Keratinocyte (primary cell): Measurements from ENCODE around the gene NUP210L. TPM values are rescaled to one million over a fixed set of nuclear protein-coding genes. Genes with fewer than 3 reads are reported as not detected.

Experiments
- DNase-seq: peaks from one replicate; pipeline ENCODE4 v3.0.0-alpha.2; 2011; ENCODE audit warnings: low read depth, missing footprints, low spot score
- FAIRE-seq: peaks from 2 replicates; lab custom pipeline; 2011; peaks lifted over from hg19 to GRCh38; lab: Jason Lieb, UNC
- H2AFZ ChIP-seq: 2 replicates; pipeline ENCODE4 v1.6.0; 2012; ENCODE audit warnings: low read length, control low read depth, inconsistent platforms; ENCODE audit not compliant: control insufficient read depth
- H3K27ac ChIP-seq: 2 replicates; pipeline ENCODE4 v1.5.1; 2011; ENCODE audit warnings: low read length; ENCODE audit not compliant: control insufficient read depth, insufficient read depth
- H3K27me3 ChIP-seq: 3 replicates; pipeline ENCODE4 v1.6.0; 2011; ENCODE audit warnings: low read length; ENCODE audit not compliant: control insufficient read depth, insufficient read depth; ENCODE audit errors: extremely low read depth
- H3K36me3 ChIP-seq, 2 experiments: 2 replicates in 1 of 2; 3 replicates in 1 of 2; pipeline ENCODE4 v1.5.1; 2011; ENCODE audit warnings: low read length in 2 of 2, mild to moderate bottlenecking in 1 of 2; ENCODE audit not compliant: control insufficient read depth in 2 of 2, insufficient read depth in 2 of 2; ENCODE audit errors: extremely low read depth in 1 of 2
- H3K4me1 ChIP-seq: 3 replicates; pipeline ENCODE4 v1.5.1; 2011; ENCODE audit warnings: low read length; ENCODE audit not compliant: control insufficient read depth, insufficient read depth; ENCODE audit errors: extremely low read depth
- H3K4me2 ChIP-seq: 3 replicates; pipeline ENCODE4 v1.6.0; 2011; ENCODE audit warnings: low read depth, low read length; ENCODE audit not compliant: control insufficient read depth, insufficient read depth; ENCODE audit errors: extremely low read depth
- H3K4me3 ChIP-seq, 3 experiments: fragments of 200-600 bp in 1 of 3; sonication (generic) in 1 of 3; 2 replicates in 2 of 3; 3 replicates in 1 of 3; pipeline ENCODE4 v1.5.1; 2011 to 2016; ENCODE audit warnings: low read length in 3 of 3, mild to moderate bottlenecking in 3 of 3, control low read depth in 2 of 3, inconsistent platforms in 1 of 3, low read depth in 1 of 3, mixed read lengths in 1 of 3, mixed run types in 1 of 3, moderate library complexity in 1 of 3; ENCODE audit not compliant: control insufficient read depth in 2 of 3, insufficient read depth in 2 of 3; ENCODE audit errors: extremely low read depth in 1 of 3
- H3K79me2 ChIP-seq: 2 replicates; pipeline ENCODE4 v1.6.0; 2012; ENCODE audit warnings: low read length; ENCODE audit not compliant: control insufficient read depth, insufficient read depth
- H3K9ac ChIP-seq: 3 replicates; pipeline ENCODE4 v1.6.0; 2011; ENCODE audit warnings: low read length; ENCODE audit not compliant: control insufficient read depth, insufficient read depth; ENCODE audit errors: extremely low read depth
- H3K9me1 ChIP-seq: 3 replicates; pipeline ENCODE4 v1.6.0; 2011; ENCODE audit warnings: low read length; ENCODE audit not compliant: control insufficient read depth, insufficient read depth; ENCODE audit errors: extremely low read depth
- H3K9me3 ChIP-seq: 2 replicates; pipeline ENCODE4 v1.5.1; 2012; ENCODE audit warnings: low read depth, low read length; ENCODE audit not compliant: control insufficient read depth
- H4K20me1 ChIP-seq: 3 replicates; pipeline ENCODE4 v1.6.0; 2011; ENCODE audit warnings: low read length; ENCODE audit not compliant: control insufficient read depth, insufficient read depth; ENCODE audit errors: extremely low read depth
- EZH2 ChIP-seq: IDR thresholded peaks from one replicate; pipeline ENCODE4 v1.6.1; 2012; ENCODE audit warnings: inconsistent platforms, mild to moderate bottlenecking, low read length, moderate library complexity
- dilution Hi-C: fragments of 300-500 bp; cut with MboI; formaldehyde crosslinking; loops from one replicate; pipeline ENCODE4 v1.7.0; 2020; ENCODE audit warnings: low sequenced_read_pairs; ENCODE audit not compliant: extremely low pct_ligation_motif_present
- polyA plus RNA-seq, 5 experiments: library from polyadenylated mRNA; depleted of rRNA in 3 of 5; stranded (reverse) in 3 of 5; stranded (forward) in 1 of 5; unstranded in 1 of 5; fragments of >200 nt; gene quantifications; 1 replicate in 1 of 5; 2 replicates in 3 of 5; 3 replicates in 1 of 5; pipeline versions ENCODE4 v1.2.1 to v1.2.3, GENCODE V29; 2011 to 2012; ENCODE audit warnings: missing spikeins in 2 of 5, low read depth in 1 of 5, low replicate concordance in 1 of 5
- TF ChIP-seq, protein P1 (sequence below), 3 experiments: IDR thresholded peaks in 1 of 3; conservative IDR thresholded peaks in 1 of 3; optimal IDR thresholded peaks in 1 of 3; 2 replicates in 2 of 3; 3 replicates in 1 of 3; pipeline versions ENCODE3 to v1.5.1; 2011; ENCODE audit warnings: low read length in 3 of 3, mild to moderate bottlenecking in 3 of 3, moderate library complexity in 2 of 3, control low read depth in 1 of 3, inconsistent platforms in 1 of 3; ENCODE audit not compliant: insufficient read depth in 2 of 3; ENCODE audit errors: extremely low read depth in 1 of 3

Gene NUP210L
- polyA plus RNA-seq, 1 donor (not counting 4 experiments of a cell fraction or from before 2014, with no cell fraction given) = 0.01 TPM

DNA sequence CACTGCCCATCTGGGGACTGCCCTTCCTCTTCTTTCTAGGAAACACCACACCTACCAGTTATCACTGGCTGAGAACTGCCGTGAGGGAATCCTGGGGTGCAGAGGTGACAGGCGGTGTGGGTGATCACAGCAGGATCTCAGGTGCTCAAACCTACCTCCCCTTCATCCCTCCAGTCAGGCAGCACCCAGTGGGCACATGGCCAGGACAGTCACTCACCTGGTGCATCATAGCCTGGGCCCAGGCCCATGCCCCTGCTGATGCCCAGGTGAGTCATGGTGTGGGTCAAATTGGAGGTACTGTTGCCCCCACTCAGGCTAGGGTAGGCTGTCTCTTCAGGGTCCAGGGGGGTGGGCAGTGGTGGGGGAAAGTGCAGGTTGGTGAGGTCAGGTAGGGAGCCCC is 203.1 kb downstream of the NUP210L start:
- peaks cover 37 to 47% of the 10 kb centered on the region in 2 experiments for H3K36me3 ChIP-seq
- dilution Hi-C loops = no loop called here
- DNase-seq = no peak

DNA sequence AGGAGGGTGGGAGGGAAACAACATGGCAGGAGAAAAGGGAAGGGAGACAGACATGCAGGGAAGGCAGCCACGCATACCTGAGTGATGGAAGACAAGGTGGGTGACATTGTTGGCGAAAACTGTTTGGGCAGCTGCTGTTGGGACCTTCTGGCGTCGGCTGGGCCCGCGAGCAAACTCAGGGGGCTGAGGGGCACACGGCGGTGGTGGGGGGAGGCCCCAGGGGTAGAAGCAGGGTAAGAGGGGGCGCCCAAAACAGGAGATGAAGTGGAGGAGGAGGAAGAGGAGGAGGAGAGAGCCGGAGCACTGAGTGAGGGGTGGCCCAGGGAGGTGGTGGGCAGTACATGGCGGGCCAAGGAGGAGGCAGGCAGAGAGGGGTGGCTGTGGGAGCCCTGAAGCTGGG is 203.7 kb downstream of the NUP210L start:
- no peaks in the 10 kb centered on the region for H3K27me3 ChIP-seq
- DNase-seq (no peak), FAIRE-seq (no peak)
- no peaks in the 10 kb centered on the region for H3K9me3 ChIP-seq
- H3K4me2 ChIP-seq = no peak overlapping the region
- H3K36me3 ChIP-seq = peaks cover 37 to 47% of the 10 kb centered on the region in 2 experiments
- TF ChIP-seq EZH2 = no peak
- TF ChIP-seq, protein P1, sequence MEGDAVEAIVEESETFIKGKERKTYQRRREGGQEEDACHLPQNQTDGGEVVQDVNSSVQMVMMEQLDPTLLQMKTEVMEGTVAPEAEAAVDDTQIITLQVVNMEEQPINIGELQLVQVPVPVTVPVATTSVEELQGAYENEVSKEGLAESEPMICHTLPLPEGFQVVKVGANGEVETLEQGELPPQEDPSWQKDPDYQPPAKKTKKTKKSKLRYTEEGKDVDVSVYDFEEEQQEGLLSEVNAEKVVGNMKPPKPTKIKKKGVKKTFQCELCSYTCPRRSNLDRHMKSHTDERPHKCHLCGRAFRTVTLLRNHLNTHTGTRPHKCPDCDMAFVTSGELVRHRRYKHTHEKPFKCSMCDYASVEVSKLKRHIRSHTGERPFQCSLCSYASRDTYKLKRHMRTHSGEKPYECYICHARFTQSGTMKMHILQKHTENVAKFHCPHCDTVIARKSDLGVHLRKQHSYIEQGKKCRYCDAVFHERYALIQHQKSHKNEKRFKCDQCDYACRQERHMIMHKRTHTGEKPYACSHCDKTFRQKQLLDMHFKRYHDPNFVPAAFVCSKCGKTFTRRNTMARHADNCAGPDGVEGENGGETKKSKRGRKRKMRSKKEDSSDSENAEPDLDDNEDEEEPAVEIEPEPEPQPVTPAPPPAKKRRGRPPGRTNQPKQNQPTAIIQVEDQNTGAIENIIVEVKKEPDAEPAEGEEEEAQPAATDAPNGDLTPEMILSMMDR (optimal IDR thresholded peaks at IDR 0.05 in 1 of 3, IDR thresholded peaks at IDR 0.05 in 1 of 3, conservative IDR thresholded peaks at IDR 0.05 in 1 of 3; ENCODE audit: extremely low read depth in 1 of 3, insufficient read depth in 2 of 3, low read length in 3 of 3) = no peak
- H4K20me1 ChIP-seq = peaks cover 3% of the 10 kb centered on the region
- H3K9me1 ChIP-seq = no peaks in the 10 kb centered on the region
- peaks cover 4% of the 10 kb centered on the region for H3K4me1 ChIP-seq
- H3K79me2 ChIP-seq = peaks cover 31% of the 10 kb centered on the region
- no peak overlapping the region for H3K9ac ChIP-seq
- H3K27ac ChIP-seq = no peak overlapping the region
- dilution Hi-C loops = no loop called here
- no peak overlapping the region for H2AFZ ChIP-seq
- H3K4me3 ChIP-seq = no peak overlapping the region

More for the DNA sequence above, 203.1 kb downstream of the NUP210L start:
- FAIRE-seq = no peak
- Histone ChIP-seq H3K9me3 (no peaks in the 10 kb centered on the region), H3K9ac (no peak overlapping the region), H3K4me3 (no peak overlapping the region), H3K27ac (no peak overlapping the region), H3K27me3 (no peaks in the 10 kb centered on the region), H2AFZ (no peak overlapping the region), H3K4me1 (peaks cover 4% of the 10 kb centered on the region), H3K9me1 (no peaks in the 10 kb centered on the region), H3K4me2 (no peak overlapping the region), H3K79me2 (peaks cover 37% of the 10 kb centered on the region), H4K20me1 (peaks cover 3% of the 10 kb centered on the region)
- no peak for TF ChIP-seq EZH2
- TF ChIP-seq, protein P1 (optimal IDR thresholded peaks at IDR 0.05 in 1 of 3, IDR thresholded peaks at IDR 0.05 in 1 of 3, conservative IDR thresholded peaks at IDR 0.05 in 1 of 3; ENCODE audit: extremely low read depth in 1 of 3, insufficient read depth in 2 of 3, low read length in 3 of 3) = no peak
